Activated CD4-positive, alpha-beta T cell treated with anti-CD3 and anti-CD28 coated beads, Interleukin-2, Interleukin-6, amounts not matched to agents 100 ng/mL and 50 ng/mL, durations not matched to agents 16 hours and 8 hours (primary cell): ENCODE results near the gene CLEC1B.
"Not testable (repeated sequence)": the region's sequence is repeated elsewhere in the genome, so short reads cannot be mapped to it uniquely, and the experiment has no call there.

Experiments used
- DNase-seq: peaks from one replicate; pipeline ENCODE4 v3.0.0-alpha.2; 2020

CLEC1B gene

DNA sequence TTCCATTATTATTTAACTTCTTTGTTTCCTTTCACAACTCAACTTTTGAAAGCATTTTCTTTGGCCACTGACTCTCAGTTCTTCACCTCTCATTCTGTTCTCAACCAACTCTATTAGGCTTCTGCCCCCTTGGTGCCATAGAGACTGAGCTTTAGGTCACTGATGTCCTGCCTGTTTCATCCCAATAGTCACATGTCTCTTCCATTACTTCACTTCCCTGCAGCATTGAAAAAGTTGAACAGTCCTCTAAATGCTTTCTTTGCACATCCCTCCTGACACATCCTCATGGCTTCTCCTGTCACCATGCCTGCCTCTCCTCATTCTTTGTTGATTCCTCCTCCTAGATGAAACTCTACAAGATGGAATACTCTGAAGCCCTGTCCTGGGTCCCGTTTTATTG lies 25.0 kb downstream of the CLEC1B start:
- DNase-seq = no peak

DNA sequence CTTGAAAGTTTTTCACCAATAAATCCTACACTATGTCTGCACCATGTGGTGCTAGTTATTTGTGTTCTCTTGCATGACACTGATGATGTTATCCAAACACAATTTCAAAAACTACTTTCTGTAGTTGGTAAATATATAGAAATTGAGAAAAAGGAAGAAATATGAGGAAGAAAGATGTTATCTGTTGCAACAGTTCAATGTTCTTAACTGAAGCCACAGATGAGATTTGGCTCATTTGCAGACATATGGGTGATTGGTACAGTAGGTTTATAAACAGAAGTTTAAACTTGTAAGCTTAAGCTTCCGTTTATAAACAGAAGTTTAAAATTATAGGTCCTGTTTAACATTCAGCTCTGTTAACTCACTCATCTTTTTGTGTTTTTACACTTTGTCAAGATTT lies 27.7 kb downstream of the CLEC1B start, which contains the start of gene CLEC12A:
CLEC12A (plus strand) TSS at position 229 of the 400 bp plus-strand sequence. CDS start 188 bp downstream, outside the sequence.
- no peak for DNase-seq

DNA sequence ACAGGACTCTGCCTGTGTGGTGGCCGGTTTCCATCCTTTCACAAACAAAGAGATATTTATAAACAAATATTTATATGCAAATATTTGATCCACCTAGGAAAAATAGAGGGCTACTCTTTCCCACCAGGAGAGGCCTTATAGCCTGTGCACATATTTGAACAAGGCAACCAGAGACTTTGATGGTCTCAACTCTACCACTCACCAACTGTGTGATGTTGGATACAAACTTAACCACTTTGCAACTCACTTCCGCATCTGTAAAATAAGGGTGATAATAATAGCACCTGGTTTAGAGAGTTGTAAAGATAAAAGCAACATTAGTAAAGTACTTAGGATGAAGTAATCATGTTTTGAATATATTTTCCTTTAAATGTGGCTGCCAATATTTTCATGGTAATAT lies 29.2 kb downstream of the CLEC1B start:
- no peak for DNase-seq

DNA sequence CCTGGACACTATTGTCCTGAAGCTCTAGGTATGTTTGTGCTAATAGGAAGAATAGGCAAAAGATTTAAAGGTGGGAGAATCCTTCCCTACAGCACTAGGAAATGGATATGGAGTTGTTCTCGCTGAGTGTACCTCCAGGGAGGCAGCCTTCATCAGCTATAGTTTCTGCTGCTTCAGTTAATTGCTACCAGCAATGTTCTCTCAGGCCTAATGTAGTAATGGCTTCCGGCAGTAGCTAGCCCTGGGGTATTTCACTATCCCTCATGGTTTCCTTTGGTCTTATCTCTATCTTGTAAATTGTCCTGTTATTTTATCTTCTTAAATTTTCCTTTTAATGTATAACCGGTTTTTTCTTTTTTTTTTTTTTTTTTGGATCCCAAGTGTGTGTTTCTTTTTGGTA lies 37.0 kb downstream of the CLEC1B start:
- DNase-seq = no peak

DNA sequence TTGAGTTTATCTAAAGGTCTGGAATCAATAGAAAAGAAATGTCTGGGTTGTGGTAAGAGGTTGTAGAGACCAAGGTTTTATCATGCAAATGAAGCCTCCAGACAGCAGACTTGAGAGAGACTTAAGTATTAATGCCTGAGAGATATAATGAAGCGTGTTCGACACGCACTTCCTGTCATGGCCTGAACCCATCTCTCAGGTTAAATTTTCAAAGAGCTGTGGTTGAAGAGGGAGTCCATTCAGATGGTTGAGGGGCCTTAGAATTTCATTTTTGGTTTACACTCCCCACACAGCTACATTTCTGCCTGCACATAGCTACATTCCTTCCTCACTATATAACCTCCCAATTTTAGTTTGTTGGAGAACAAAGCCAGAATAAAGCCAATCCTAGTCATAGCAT lies 37.8 kb downstream of the CLEC1B start:
- no peak for DNase-seq

DNA sequence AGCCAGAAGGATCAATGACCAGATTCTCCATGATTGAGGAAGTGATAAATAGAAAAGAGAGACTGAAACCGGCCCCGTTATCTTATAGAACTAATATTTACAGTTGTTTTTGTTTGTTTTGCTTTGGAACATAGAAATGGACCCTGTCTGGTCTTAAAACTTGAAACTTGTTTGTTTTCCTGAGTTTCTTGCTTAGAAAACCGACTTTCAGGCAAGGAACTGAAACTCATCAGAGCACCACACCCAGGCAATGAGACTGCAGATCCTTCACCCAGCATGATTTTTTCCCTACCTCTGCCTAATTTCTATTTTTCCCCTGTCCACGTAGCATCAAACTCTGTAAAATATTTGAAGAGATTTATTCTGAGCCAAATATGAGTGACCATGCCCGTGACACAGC lies 38.3 kb downstream of the CLEC1B start:
- no peak for DNase-seq

DNA sequence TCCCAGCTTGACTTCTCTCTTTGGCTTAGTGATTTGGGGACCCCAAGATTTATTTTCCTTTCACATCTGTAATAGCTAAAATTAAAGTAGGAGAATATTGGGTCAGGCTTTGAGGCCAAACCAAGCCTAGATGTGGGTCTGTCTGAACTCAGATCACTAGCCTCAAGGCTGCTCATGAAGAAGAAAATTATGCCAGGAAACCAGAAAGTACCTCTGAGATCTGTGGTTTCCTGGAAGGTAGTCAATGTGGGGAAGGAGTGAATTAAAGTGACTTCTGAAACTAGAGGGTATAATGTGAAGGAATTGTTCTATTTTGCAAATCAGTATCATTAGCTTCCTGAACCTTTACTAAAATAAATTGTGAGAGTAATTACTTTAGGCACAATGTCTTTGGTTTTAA lies 41.1 kb downstream of the CLEC1B start:
- peak; percentile 21 for DNase-seq

DNA sequence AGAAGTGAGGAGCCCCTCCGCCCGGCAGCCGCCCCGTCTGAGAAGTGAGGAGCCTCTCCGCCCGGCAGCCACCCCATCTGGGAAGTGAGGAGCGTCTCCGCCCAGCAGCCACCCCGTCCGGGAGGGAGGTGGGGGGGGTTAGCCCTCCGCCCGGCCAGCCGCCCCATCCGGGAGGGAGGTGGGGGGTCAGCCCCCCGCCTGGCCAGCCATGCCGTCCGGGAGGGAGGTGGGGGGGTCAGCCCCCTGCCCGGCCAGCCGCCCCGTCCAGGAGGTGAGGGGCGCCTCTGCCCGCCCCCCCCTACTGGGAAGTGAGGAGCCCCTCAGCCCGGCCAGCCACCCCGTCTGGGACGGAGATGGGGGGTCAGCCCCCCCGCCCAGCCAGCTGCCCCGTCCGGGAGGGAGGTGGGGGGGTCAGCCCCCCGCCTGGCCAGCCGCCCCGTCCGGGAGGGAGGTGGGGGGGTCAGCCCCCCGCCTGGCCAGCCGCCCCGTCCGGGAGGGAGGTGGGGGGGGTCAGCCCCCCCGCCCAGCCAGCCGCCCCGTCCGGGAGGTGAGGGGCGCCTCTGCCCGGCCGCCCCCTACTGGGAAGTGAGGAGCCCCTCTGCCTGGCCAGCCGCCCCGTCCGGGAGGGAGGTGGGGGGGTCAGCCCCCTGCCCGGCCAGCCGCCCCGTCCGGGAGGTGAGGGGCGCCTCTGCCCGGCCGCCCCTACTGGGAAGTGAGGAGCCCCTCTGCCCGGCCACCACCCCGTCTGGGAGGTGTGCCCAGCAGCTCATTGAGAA lies 45.8 kb downstream of the CLEC1B start:
- DNase-seq = not testable (repeated sequence)

DNA sequence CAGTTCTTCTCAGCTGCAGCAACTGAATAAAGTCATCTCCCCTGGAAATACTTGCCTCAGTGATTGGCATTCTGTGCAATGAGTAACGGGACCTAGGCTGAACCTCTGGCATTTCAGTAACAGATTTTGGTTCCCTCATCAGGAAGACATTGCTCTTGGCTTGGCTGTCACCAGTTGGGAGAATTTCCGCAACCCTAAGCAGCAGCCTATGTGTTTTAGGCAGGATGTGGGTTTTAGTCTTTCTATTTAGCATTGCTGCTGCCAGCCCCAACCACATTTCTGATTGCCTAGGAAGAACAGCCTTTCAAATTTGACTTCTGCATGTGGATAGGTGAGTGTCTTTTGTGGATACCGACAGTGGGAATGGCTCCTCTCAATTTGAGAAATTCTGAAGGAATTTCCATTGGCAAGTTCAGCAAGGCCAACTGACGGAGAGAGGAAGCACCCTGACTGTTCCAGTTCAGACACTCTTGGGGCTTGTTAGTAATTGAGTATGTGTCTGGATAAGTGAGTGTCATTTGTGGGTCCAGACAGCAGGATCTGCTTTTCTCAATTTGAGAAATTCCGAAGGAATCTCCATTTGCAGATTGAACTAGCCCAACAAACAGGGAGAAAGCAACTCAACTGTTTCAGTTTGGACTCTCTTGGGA lies 47.8 kb downstream of the CLEC1B start:
- DNase-seq = peak; percentile 64

DNA sequence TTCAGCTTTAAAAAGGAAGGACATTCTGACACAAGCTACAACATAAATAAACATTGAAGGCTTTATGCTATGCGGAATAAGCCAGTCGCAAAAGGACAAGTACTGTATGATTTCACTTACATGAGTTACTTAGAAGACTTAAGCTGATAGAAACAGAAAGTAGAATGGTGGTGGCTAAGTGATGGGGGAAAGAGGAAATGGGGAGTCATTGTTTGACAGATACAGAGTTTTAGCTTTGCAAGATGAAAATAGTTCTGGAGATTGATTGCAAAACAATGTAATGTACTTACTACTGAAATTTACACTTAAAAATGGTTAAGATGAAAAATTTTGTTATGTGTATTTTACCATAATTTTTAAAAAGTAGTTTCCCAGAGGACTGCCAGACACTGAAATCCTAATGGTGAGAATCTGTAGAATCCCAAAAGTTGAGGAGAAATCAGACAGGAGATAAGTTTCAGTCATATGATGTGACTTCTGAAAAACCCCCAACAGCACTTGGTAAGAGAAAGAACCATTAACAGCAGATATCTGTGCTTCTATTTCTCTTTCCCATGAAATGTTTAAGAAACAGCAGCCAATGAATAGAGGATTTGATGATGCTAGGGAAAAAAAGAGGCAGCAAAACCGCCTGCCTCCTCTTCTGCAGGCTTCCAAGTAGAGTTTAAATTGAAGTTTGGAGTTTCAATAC lies 50.2 kb downstream of the CLEC1B start:
- peak; percentile 72 for DNase-seq

DNA sequence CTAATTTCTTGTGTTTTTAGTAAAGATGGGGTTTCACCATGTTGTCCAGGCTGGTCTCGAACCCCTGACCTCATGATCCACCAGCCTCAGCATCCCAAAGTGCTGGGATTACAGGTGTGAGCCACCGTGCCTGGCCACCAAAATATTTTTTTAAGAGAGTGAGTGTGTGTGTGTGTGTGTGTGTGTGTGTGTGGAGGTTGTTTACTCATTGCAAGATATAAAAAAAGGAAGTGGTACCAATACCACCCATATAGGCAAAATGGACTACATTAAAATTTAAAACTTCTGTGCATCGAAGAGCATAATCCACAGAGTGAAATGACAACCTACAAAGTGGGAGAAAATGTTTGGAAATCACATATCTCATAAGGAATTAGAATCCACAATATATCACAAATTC lies 51.2 kb downstream of the CLEC1B start:
- no peak for DNase-seq

DNA sequence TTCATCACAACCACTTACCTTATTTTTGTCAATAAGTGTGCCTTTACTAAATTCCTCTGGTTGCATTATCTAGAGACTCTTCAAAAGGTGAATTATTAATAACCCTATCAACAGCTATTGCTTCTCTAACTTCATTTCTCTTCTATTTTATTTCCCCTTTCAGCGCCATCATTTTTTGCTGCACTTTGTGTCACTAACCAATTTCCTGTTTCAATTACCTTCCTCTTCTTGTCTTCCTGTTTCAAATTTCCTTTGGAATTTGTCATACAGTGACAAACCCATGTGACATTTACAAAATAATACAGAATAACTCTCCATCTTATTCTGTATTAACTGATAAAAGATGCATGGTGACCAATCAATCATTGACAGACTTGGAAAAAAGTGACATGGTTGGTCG lies 54.5 kb downstream of the CLEC1B start:
- DNase-seq = no peak

DNA sequence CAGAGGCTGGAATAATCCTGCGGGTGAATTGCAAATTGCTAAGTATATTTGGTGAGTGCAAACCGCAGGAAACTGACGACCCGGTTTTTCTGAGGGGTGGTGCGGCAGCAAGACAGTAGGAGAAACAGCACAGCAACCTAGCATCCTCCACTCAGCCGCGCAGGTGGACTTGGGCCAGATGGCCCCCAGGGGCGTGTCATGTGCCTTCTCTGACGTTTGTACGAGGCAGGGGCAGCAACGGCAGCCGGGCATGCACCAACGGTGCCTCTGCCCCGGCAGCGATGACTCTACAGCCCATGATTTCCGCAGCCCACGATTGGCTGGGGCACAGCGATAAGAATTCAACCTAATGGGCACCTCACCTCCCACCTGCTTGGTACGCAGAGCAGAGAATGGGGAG lies 55.7 kb downstream of the CLEC1B start:
- DNase-seq = no peak
